HG02798 (cell line): ENCODE results near the gene PEX11G.
"Not testable (repeated sequence)": the region's sequence is repeated elsewhere in the genome, so short reads cannot be mapped to it uniquely, and the experiment has no call there.

Source experiments
- ATAC-seq: cut with Tn5 transposase; IDR thresholded peaks from one replicate; pipeline ENCODE4 v1.9.1; 2021; ENCODE audit warnings: mild to moderate bottlenecking; ENCODE audit not compliant: unreplicated experiment, poor library complexity

The PEX11G gene

GRCh38 chr19:7470540-7471305, 18.1 kb downstream of the PEX11G start:
- no peak for ATAC-seq

- ATAC-seq, result no peak
Measured at GRCh38 chr19:7469669-7470285, 19.1 kb downstream of the PEX11G start.

- ATAC-seq, result no peak
Measured at GRCh38 chr19:7468840-7469239, 20.0 kb downstream of the PEX11G start.

- no peak for ATAC-seq
Measured at GRCh38 chr19:7467009-7467989, 21.5 kb downstream of the PEX11G start.

- ATAC-seq, result no peak
Measured at GRCh38 chr19:7463575-7463974, 25.3 kb downstream of the PEX11G start.

GRCh38 chr19:7461841-7462629, 26.8 kb downstream of the PEX11G start:
- no peak for ATAC-seq

- ATAC-seq, result no peak
Measured at GRCh38 chr19:7460562-7460966, 28.3 kb downstream of the PEX11G start.

GRCh38 chr19:7459773-7460172, 29.1 kb downstream of the PEX11G start:
- no peak for ATAC-seq

- no peak for ATAC-seq
Measured at GRCh38 chr19:7458675-7459074, 30.2 kb downstream of the PEX11G start.

- no peak for ATAC-seq
Measured at GRCh38 chr19:7456964-7457541, 31.8 kb downstream of the PEX11G start.

- ATAC-seq, result no peak
Measured at GRCh38 chr19:7455600-7456296, 33.1 kb downstream of the PEX11G start.

- ATAC-seq, result no peak
Measured at GRCh38 chr19:7454998-7455397, 33.8 kb downstream of the PEX11G start.

- ATAC-seq, result no peak
Measured at GRCh38 chr19:7450243-7451223, 38.3 kb downstream of the PEX11G start.

- not testable (repeated sequence) for ATAC-seq
Measured at GRCh38 chr19:7449391-7450070, 39.3 kb downstream of the PEX11G start.

- no peak for ATAC-seq
Measured at GRCh38 chr19:7447648-7448047, 41.2 kb downstream of the PEX11G start.

GRCh38 chr19:7445104-7445503, 43.7 kb downstream of the PEX11G start:
- no peak for ATAC-seq

GRCh38 chr19:7444042-7444441, 44.8 kb downstream of the PEX11G start:
- ATAC-seq, result no peak
